SK-N-MC (cell line): ENCODE results near the gene UTP11.
"Not testable (repeated sequence)": the region's sequence is repeated elsewhere in the genome, so short reads cannot be mapped to it uniquely, and the experiment has no call there.

Experiments
- DNase-seq: peaks from one replicate; pipeline ENCODE4 v3.0.0-alpha.2; 2011; ENCODE audit warnings: low read depth, low spot score
- H3K27ac ChIP-seq: fragments of 200-600 bp; sonication (generic); 2 replicates; pipeline ENCODE4 v1.5.1; 2016; ENCODE audit warnings: mixed run types
- H3K36me3 ChIP-seq: fragments of 200-600 bp; sonication (generic); 2 replicates; pipeline ENCODE4 v1.6.1; 2017; ENCODE audit warnings: antibody characterized with exemption, low read length, mixed read lengths; ENCODE audit not compliant: insufficient read depth
- H3K4me3 ChIP-seq: fragments of 200-600 bp; sonication (generic); 2 replicates; pipeline ENCODE4 v1.5.1; 2016
- H3K9ac ChIP-seq: fragments of 200-600 bp; sonication (generic); 2 replicates; pipeline ENCODE4 v1.8.0; 2017; ENCODE audit warnings: mixed run types, mixed read lengths; ENCODE audit not compliant: insufficient read length
- H3K9me3 ChIP-seq: fragments of 200-600 bp; sonication (generic); 2 replicates; pipeline ENCODE4 v1.6.1; 2017; ENCODE audit warnings: low read depth, mild to moderate bottlenecking, antibody characterized with exemption, low read length, moderate library complexity, mixed read lengths
- EZH2 ChIP-seq: fragments of 200-600 bp; sonication (generic); IDR thresholded peaks from one replicate; pipeline ENCODE4 v1.6.1; 2017; ENCODE audit warnings: antibody characterized with exemption
- FOXP2 ChIP-seq: optimal IDR thresholded peaks from 2 replicates; pipeline ENCODE3; 2011; ENCODE audit warnings: mild to moderate bottlenecking, moderate library complexity; ENCODE audit not compliant: insufficient read depth; ENCODE audit errors: extremely low read length, control extremely low read depth
- POLR2AphosphoS5 ChIP-seq: IDR thresholded peaks from 2 replicates; pipeline ENCODE4 v1.6.1; 2012; ENCODE audit warnings: mild to moderate bottlenecking, low read depth, low read length, borderline replicate concordance

UTP11 gene, protein sequence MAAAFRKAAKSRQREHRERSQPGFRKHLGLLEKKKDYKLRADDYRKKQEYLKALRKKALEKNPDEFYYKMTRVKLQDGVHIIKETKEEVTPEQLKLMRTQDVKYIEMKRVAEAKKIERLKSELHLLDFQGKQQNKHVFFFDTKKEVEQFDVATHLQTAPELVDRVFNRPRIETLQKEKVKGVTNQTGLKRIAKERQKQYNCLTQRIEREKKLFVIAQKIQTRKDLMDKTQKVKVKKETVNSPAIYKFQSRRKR

DNA sequence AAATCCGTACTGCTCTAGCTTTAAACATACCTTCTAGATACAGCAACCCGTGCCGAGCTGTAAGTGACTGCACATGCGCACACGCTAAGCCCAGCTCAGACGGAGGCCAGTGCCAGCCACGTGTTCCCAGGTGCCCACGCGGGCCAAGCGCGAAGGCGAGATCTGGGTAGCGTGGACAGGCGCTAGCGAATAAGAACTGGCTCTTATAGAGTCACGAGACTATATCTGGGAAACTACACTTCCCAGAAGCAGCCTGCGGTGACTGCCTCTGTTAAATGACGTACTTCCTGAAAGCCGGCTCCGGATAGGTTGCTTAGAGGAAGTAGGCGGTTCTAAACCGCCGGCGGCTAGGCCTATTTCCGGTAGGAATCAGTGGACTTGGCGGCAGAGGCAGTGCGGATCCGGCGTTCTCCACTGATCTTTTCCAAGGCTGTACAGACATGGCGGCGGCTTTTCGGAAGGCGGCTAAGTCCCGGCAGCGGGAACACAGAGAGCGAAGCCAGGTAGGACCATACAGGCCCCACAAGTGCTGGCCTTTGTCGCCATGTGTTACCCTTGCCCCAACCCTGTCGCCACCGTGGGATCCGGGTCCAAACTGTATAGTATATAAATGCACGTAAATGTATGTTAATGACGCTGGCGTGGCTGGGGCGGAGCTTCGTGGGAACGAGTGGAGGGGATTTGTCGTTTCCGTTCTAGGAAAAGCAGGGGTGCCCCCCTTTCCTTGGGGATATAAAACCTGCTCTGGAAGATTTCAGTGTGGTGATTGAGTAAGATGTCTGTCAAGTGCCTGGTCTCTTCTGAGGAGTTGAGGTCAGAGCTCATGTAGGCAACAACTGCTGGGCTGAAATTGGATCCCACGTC is at the start of gene UTP11:
Gene UTP11, plus strand, starts transcription at position 372 of the 864 bp plus-strand sequence. Its CDS starts 69 bp downstream, at position 441.
- H3K9ac ChIP-seq = peak within 1 kb of the TSS; percentile 99
- H3K4me3 ChIP-seq = peak within 1 kb of the TSS; percentile 99
- TF ChIP-seq FOXP2 = no peak
- TF ChIP-seq EZH2 = no peak
- peak; percentile 94 for TF ChIP-seq POLR2AphosphoS5
- DNase-seq = peak; percentile 90
- no peaks in the 10 kb centered on the region for H3K9me3 ChIP-seq
- H3K36me3 ChIP-seq = peaks cover 35% of the 10 kb centered on the region
- H3K27ac ChIP-seq = peak within 1 kb of the TSS; percentile 96

DNA sequence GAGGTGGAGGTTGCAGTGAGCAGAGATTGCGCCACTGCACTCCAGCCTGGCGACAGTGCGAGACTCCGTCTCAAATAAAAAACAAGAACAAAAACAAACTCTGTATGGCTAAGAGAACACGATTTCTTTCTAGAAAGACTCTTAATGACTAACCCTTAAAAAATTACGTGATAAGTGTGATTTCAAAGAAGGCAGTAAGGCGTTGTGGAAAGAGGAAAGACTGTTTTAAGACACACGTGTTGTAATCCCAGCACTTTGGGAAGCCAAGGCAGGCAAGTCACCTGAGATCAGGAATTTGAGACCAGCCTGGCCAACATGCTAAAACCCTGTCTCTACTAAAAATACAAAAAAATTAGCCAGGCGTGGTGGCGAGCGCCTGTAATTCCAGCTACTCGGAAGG is 48.4 kb upstream of the UTP11 start:
- H3K27ac ChIP-seq, H3K9ac ChIP-seq, DNase-seq, H3K9me3 ChIP-seq, H3K4me3 ChIP-seq: not testable (repeated sequence)
- peaks cover 59% of the 10 kb centered on the region for H3K36me3 ChIP-seq

DNA sequence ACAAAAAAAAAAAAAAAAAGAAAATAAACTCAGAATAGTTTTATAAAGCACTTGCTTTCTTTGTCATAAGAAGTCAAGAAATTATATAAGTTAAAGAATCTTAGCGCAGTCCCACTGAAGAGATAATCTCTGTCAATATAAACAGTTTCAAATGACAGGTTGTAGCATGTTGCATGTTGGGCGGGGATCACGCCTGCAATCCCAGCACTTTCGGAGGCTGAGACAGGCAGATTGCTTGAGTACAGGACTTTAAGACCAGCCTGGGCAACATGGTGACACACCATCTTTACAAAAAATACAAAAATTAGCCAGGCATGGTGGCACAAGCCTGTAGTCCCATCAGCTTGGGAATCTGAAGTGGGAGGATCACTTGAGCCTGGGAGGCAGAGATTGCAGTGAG is 47.2 kb upstream of the UTP11 start:
- no peaks in the 10 kb centered on the region for H3K9me3 ChIP-seq
- peaks cover 56% of the 10 kb centered on the region for H3K36me3 ChIP-seq
- no peak for DNase-seq
- H3K27ac ChIP-seq = no peak overlapping the region
- H3K4me3 ChIP-seq = no peak overlapping the region
- H3K9ac ChIP-seq = no peak overlapping the region
- TF ChIP-seq FOXP2 = no peak
- no peak for TF ChIP-seq EZH2
- TF ChIP-seq POLR2AphosphoS5 = no peak

DNA sequence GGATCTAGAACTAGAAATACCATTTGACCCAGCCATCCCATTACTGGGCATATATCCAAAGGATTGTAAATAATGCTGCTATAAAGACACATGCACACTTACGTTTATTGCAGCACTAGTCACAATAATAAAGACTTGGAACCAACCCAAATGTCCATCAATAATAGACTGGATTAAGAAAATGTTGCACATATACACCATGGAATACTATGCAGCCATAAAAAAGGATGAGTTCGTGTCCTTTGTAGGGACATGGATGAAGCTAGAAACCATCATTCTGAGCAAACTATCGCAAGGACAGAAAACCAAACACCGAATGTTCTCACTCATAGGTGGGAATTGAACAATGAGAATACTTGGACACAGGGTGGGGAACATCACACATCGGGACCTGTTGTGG is 38.9 kb upstream of the UTP11 start:
- peaks cover 70% of the 10 kb centered on the region for H3K36me3 ChIP-seq
- not testable (repeated sequence) for H3K9me3 ChIP-seq, H3K9ac ChIP-seq, H3K27ac ChIP-seq, H3K4me3 ChIP-seq, DNase-seq

DNA sequence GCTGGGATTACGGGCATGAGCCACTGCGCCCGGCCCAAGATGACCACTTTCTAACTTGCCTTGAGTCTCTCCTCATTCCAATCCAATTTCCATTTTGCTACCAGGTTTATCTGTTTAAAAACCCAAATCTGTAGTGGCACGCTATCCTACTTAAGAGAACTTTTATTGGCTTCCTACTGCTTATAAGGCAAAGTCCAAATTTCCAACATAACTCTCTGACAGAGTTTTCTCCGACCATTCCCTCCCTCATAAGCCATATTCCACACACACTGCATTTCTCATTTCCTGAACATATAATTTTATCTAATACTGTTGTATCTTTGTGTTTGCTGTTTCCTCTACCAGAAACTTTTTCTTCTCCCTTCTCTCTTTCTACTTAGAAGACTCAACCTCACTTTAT is 38.0 kb upstream of the UTP11 start:
- no peaks in the 10 kb centered on the region for H3K9me3 ChIP-seq
- peaks cover 70% of the 10 kb centered on the region for H3K36me3 ChIP-seq
- TF ChIP-seq EZH2 (no peak), FOXP2 (no peak), POLR2AphosphoS5 (no peak)
- H3K9ac ChIP-seq = no peak overlapping the region
- H3K4me3 ChIP-seq = no peak overlapping the region
- no peak for DNase-seq
- H3K27ac ChIP-seq = no peak overlapping the region

DNA sequence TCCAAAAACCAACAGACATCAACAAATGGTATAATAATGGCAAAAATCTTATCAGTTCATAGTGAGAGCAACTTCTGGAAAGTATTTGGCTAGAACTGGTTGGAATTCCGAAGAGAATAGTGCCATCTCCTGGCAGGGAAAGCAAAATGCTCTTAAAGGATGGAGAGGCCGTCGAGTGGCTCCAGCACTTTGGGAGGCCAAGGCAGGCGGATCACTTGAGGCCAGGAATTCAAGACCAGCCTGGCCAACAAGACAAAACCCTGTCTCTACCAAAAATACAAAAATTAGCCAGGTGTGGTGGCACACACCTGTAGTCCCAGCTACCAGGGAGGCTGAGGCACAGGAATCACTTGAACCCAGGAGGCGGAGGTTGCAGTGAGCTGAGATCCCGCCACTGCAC is 37.5 kb upstream of the UTP11 start:
- H3K9ac ChIP-seq, H3K9me3 ChIP-seq, H3K4me3 ChIP-seq, H3K27ac ChIP-seq, DNase-seq: not testable (repeated sequence)
- H3K36me3 ChIP-seq = peaks cover 72% of the 10 kb centered on the region

DNA sequence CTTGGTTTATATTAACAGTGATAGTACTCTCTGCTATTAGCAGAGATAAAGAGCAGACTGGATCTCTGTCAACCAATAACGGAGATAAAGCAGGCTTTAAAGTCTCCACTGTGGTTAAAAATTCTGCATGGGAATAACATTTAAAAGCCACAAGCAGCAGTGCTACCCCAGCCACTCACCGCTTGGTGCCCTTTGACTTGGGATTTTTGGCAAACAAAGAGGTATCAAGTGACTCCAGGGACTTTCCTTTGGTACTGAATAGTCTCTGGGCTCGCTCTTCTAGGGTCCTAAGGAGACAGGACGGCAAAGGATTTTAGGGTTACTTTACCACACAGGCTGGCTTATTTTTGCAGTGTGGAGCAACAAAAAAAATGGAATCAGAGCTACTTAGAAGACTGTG is 34.0 kb upstream of the UTP11 start:
- Histone ChIP-seq H3K9ac (no peak overlapping the region), H3K9me3 (no peaks in the 10 kb centered on the region), H3K36me3 (peaks cover 86% of the 10 kb centered on the region), H3K4me3 (no peak overlapping the region), H3K27ac (no peak overlapping the region)
- no peak for DNase-seq
- TF ChIP-seq POLR2AphosphoS5 (no peak), FOXP2 (no peak), EZH2 (no peak)

DNA sequence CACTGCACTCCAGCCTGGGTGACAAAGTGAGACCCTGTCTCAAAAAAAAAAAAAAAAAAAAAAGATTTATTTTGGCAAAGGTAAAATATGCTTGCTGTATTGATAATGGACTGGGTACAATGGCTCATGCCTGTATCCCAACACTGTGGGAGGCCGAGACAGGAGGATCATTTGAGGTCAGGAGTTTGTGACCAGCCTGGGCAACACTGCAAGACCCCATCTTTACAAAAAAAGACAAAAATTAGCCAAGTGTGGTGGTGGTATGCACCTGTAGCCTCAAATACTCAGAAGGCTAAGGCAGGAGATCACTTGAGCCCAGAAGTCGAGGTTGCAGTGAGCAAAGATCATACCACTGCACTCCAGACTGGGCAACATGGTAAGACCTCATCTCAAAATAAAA is 29.0 kb upstream of the UTP11 start:
- Histone ChIP-seq H3K27ac (no peak overlapping the region), H3K9me3 (no peaks in the 10 kb centered on the region), H3K36me3 (peaks cover 89% of the 10 kb centered on the region), H3K9ac (no peak overlapping the region), H3K4me3 (no peak overlapping the region)
- DNase-seq = no peak
- TF ChIP-seq EZH2 (no peak), POLR2AphosphoS5 (no peak), FOXP2 (no peak)

DNA sequence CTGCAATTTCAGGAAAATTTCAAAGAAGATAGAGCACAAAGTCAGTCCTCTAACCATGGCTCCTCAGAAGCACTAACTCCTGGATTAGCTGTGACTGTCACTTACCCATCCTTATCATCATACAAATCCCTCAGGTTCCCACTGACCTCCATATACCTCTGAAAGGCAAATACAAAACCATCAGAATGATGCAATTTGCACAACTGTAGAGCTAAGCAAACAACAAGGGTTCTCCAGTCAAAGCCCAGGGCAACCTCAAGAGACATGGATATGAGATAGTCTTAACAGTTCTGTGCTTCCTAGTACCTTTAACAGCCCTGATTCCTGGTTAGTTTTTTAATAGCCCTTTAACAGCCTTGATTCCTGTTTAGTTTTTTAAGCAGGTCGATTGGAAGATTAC is 24.9 kb upstream of the UTP11 start:
- no peaks in the 10 kb centered on the region for H3K9me3 ChIP-seq
- H3K4me3 ChIP-seq = no peak overlapping the region
- H3K36me3 ChIP-seq = peaks cover 50% of the 10 kb centered on the region
- no peak for DNase-seq
- H3K9ac ChIP-seq = no peak overlapping the region
- TF ChIP-seq FOXP2 = no peak
- TF ChIP-seq EZH2 = no peak
- no peak for TF ChIP-seq POLR2AphosphoS5
- no peak overlapping the region for H3K27ac ChIP-seq
